SU-DHL-6 (cell line): Measurements from ENCODE around the gene CPEB3.

Experiments used
- H2AFZ ChIP-seq: fragments of 200-600 bp; sonication (generic); 2 replicates; pipeline ENCODE4 v1.6.1; 2014; ENCODE audit warnings: low read depth, mild to moderate bottlenecking, moderate library complexity, mixed read lengths, antibody characterized with exemption, low read length; ENCODE audit not compliant: severe bottlenecking
- H3F3A ChIP-seq: fragments of 200-600 bp; shearing (Covaris generic); 2 replicates; pipeline ENCODE4 v1.6.0; 2016; ENCODE audit warnings: antibody characterized with exemption, mild to moderate bottlenecking; ENCODE audit not compliant: insufficient read depth
- H3K27ac ChIP-seq: fragments of 200-600 bp; sonication (generic); 2 replicates; pipeline ENCODE4 v1.5.1; 2016; ENCODE audit warnings: low read depth, mild to moderate bottlenecking, low read length, moderate library complexity, mixed read lengths
- H3K27me3 ChIP-seq: fragments of 200-600 bp; sonication (generic), shearing (Covaris generic); 2 replicates; pipeline ENCODE4 v1.6.0; 2014; ENCODE audit warnings: mild to moderate bottlenecking, low read length
- H3K36me3 ChIP-seq: fragments of 200-600 bp; sonication (generic); 2 replicates; pipeline ENCODE4 v1.6.1; 2014; ENCODE audit warnings: mild to moderate bottlenecking, low read length, mixed read lengths
- H3K4me2 ChIP-seq: fragments of 300-600, 200-600 bp; shearing (Covaris generic), sonication (generic); 2 replicates; pipeline ENCODE4 v1.6.0; 2014; ENCODE audit warnings: low read length, low read depth, mild to moderate bottlenecking; ENCODE audit not compliant: poor library complexity, severe bottlenecking
- H3K4me3 ChIP-seq: fragments of 200-600 bp; sonication (generic); 2 replicates; pipeline ENCODE4 v1.5.1; 2014; ENCODE audit warnings: antibody characterized with exemption, low read length, mild to moderate bottlenecking, mixed read lengths; ENCODE audit not compliant: insufficient read depth, poor library complexity, severe bottlenecking
- H3K79me2 ChIP-seq: fragments of 200-600 bp; sonication (generic); 2 replicates; pipeline ENCODE4 v1.6.1; 2014; ENCODE audit warnings: mild to moderate bottlenecking, low read length, moderate library complexity; ENCODE audit not compliant: insufficient read depth
- H3K9ac ChIP-seq: fragments of 200-600 bp; sonication (generic); 2 replicates; pipeline ENCODE4 v1.7.0; 2014; ENCODE audit warnings: mild to moderate bottlenecking, low read length
- H3K9me2 ChIP-seq: fragments of 200-600 bp; sonication (generic); replicated peaks from 2 replicates; pipeline ENCODE4 v1.6.1; 2014; ENCODE audit warnings: low read length; ENCODE audit not compliant: insufficient read depth
- H3K9me3 ChIP-seq: fragments of 200-600 bp; sonication (generic); 2 replicates; pipeline ENCODE4 v1.6.1; 2014; ENCODE audit warnings: low read length, mixed read lengths; ENCODE audit not compliant: insufficient read depth
- H4K20me1 ChIP-seq: fragments of 200-600 bp; sonication (generic); 2 replicates; pipeline ENCODE4 v1.6.1; 2014; ENCODE audit warnings: low read depth, mild to moderate bottlenecking, antibody characterized with exemption, low read length, moderate library complexity, mixed read lengths
- EZH2phosphoT487 ChIP-seq: fragments of 200-600 bp; sonication (generic), shearing (Covaris generic); conservative IDR thresholded peaks from 2 replicates; pipeline ENCODE4 v1.6.1; 2018; ENCODE audit warnings: mild to moderate bottlenecking, antibody characterized with exemption, low read length, moderate library complexity, mixed read lengths
- TF ChIP-seq, protein P1 (sequence below): fragments of 200-600 bp; sonication (generic); IDR thresholded peaks from one replicate; pipeline ENCODE4 v1.5.1; 2017; ENCODE audit warnings: antibody characterized with exemption, mild to moderate bottlenecking, low read length, moderate library complexity; ENCODE audit not compliant: insufficient read depth, poor library complexity, severe bottlenecking

CPEB3 gene

GRCh38 chr10:92284112-92284704 is 6.7 kb downstream of the CPEB3 start:
- H3K79me2 ChIP-seq = no peaks in the 10 kb centered on the region
- no peak overlapping the region for H3K9ac ChIP-seq
- H3K4me2 ChIP-seq = no peak overlapping the region
- H3K9me2 ChIP-seq = no peaks in the 10 kb centered on the region
- no peaks in the 10 kb centered on the region; the same call in 1 of the 2 replicates for H4K20me1 ChIP-seq
- H2AFZ ChIP-seq = no peak overlapping the region
- H3K4me3 ChIP-seq = no peak overlapping the region
- no peaks in the 10 kb centered on the region for H3F3A ChIP-seq
- H3K36me3 ChIP-seq = no peaks in the 10 kb centered on the region
- no peaks in the 10 kb centered on the region for H3K27me3 ChIP-seq
- no peaks in the 10 kb centered on the region for H3K9me3 ChIP-seq
- H3K27ac ChIP-seq = no peak overlapping the region
- TF ChIP-seq, protein P1, sequence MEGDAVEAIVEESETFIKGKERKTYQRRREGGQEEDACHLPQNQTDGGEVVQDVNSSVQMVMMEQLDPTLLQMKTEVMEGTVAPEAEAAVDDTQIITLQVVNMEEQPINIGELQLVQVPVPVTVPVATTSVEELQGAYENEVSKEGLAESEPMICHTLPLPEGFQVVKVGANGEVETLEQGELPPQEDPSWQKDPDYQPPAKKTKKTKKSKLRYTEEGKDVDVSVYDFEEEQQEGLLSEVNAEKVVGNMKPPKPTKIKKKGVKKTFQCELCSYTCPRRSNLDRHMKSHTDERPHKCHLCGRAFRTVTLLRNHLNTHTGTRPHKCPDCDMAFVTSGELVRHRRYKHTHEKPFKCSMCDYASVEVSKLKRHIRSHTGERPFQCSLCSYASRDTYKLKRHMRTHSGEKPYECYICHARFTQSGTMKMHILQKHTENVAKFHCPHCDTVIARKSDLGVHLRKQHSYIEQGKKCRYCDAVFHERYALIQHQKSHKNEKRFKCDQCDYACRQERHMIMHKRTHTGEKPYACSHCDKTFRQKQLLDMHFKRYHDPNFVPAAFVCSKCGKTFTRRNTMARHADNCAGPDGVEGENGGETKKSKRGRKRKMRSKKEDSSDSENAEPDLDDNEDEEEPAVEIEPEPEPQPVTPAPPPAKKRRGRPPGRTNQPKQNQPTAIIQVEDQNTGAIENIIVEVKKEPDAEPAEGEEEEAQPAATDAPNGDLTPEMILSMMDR = no peak
- no peak for TF ChIP-seq EZH2phosphoT487

- no peak overlapping the region for H3K4me3 ChIP-seq
- no peak overlapping the region for H3K9ac ChIP-seq
- no peak for TF ChIP-seq EZH2phosphoT487
- TF ChIP-seq, protein P1 = no peak
- no peaks in the 10 kb centered on the region for H3K79me2 ChIP-seq
- H3K27me3 ChIP-seq = no peaks in the 10 kb centered on the region
- H4K20me1 ChIP-seq = no peaks in the 10 kb centered on the region
- no peak overlapping the region for H3K27ac ChIP-seq
- H3K36me3 ChIP-seq = no peaks in the 10 kb centered on the region
- H3K9me3 ChIP-seq = no peaks in the 10 kb centered on the region
- H3K4me2 ChIP-seq = no peak overlapping the region
- H3K9me2 ChIP-seq = no peaks in the 10 kb centered on the region
- H3F3A ChIP-seq = no peaks in the 10 kb centered on the region
- no peak overlapping the region for H2AFZ ChIP-seq
Observed at GRCh38 chr10:92278996-92279696, 11.7 kb downstream of the CPEB3 start.

- no peaks in the 10 kb centered on the region for H3K27me3 ChIP-seq
- no peak overlapping the region for H3K4me2 ChIP-seq
- no peaks in the 10 kb centered on the region for H3F3A ChIP-seq
- 0 out of 2 replicates have a peak, but pooled peaks cover 3% of the 10 kb centered on the region for H4K20me1 ChIP-seq
- H3K9me2 ChIP-seq = no peaks in the 10 kb centered on the region
- H3K27ac ChIP-seq = no peak overlapping the region
- no peak overlapping the region for H3K9ac ChIP-seq
- no peak overlapping the region for H3K4me3 ChIP-seq
- H3K36me3 ChIP-seq = no peaks in the 10 kb centered on the region
- no peak for TF ChIP-seq EZH2phosphoT487
- TF ChIP-seq, protein P1 = no peak
- no peaks in the 10 kb centered on the region for H3K9me3 ChIP-seq
- H3K79me2 ChIP-seq = no peaks in the 10 kb centered on the region
- H2AFZ ChIP-seq = no peak overlapping the region
Observed at GRCh38 chr10:92274071-92274470, 16.8 kb downstream of the CPEB3 start.
